Ovary (tissue), 3 donors: ENCODE data around the gene FBXO9.

ENCODE experiments used
- POLR2A ChIP-seq: fragments of 450-650 bp; IDR thresholded peaks from one replicate; pipeline ENCODE4 v1.6.1; 2017; ENCODE audit warnings: antibody characterized with exemption, mild to moderate bottlenecking, moderate library complexity
- TF ChIP-seq, protein P1 (sequence below), 3 donors: fragments of 450-650 bp in 2 of 3; fragments of 200-600 bp in 1 of 3; IDR thresholded peaks; one replicate each; pipeline versions ENCODE4 v1.5.1 to v1.8.0; 2016 to 2022; ENCODE audit warnings: antibody characterized with exemption in 3 of 3, mild to moderate bottlenecking in 1 of 3
- donor health status: DM: no; HTN: no; CAD: no.

DNA sequence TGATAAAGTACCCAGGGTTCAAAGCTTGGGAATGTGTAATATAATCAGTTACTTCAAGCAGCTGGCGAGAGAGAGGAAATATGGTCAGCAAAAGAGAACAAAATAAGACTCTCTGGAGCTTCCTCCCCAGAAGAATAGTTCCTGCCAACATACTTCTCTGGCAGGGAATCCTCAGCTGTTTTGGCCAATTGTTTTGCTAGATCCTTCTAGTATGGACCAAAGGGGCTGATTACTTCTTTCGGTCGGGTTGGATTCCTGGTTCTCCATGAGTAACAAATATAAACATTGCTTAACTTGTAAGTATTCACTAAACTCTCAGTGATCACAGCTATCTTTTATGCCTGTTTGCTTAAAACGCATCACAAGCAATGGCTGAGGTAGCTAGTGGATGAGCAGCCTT is 31.4 kb upstream of the FBXO9 start:
- TF ChIP-seq POLR2A, result no peak
- TF ChIP-seq, protein P1, sequence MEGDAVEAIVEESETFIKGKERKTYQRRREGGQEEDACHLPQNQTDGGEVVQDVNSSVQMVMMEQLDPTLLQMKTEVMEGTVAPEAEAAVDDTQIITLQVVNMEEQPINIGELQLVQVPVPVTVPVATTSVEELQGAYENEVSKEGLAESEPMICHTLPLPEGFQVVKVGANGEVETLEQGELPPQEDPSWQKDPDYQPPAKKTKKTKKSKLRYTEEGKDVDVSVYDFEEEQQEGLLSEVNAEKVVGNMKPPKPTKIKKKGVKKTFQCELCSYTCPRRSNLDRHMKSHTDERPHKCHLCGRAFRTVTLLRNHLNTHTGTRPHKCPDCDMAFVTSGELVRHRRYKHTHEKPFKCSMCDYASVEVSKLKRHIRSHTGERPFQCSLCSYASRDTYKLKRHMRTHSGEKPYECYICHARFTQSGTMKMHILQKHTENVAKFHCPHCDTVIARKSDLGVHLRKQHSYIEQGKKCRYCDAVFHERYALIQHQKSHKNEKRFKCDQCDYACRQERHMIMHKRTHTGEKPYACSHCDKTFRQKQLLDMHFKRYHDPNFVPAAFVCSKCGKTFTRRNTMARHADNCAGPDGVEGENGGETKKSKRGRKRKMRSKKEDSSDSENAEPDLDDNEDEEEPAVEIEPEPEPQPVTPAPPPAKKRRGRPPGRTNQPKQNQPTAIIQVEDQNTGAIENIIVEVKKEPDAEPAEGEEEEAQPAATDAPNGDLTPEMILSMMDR (IDR thresholded peaks at IDR 0.05), result no peak
